Fibroblast of pulmonary artery (primary cell): ENCODE data around the gene NEIL3.
A peak's percentile ranks its signal among the peaks of the same experiment; 100 is the strongest.

Experiments
- DNase-seq: peaks from one replicate; pipeline ENCODE4 v3.0.0-alpha.2; 2010; ENCODE audit warnings: low read depth
- H3K4me3 ChIP-seq: replicated peaks from 2 replicates; pipeline ENCODE4 v1.5.1; 2011; ENCODE audit warnings: low read depth, mild to moderate bottlenecking, control low read depth, low read length, moderate library complexity
- CTCF ChIP-seq: IDR thresholded peaks from 2 replicates; pipeline ENCODE4 v1.5.1; 2011; ENCODE audit warnings: mild to moderate bottlenecking, control low read depth, low read length, inconsistent platforms; ENCODE audit errors: missing control alignments

NEIL3 gene

GRCh38 chr4:177380730-177381287 lies 71.1 kb downstream of the NEIL3 start:
- no peak for TF ChIP-seq CTCF
- DNase-seq, result no peak
- H3K4me3 ChIP-seq, result no peak overlapping the region

DNA sequence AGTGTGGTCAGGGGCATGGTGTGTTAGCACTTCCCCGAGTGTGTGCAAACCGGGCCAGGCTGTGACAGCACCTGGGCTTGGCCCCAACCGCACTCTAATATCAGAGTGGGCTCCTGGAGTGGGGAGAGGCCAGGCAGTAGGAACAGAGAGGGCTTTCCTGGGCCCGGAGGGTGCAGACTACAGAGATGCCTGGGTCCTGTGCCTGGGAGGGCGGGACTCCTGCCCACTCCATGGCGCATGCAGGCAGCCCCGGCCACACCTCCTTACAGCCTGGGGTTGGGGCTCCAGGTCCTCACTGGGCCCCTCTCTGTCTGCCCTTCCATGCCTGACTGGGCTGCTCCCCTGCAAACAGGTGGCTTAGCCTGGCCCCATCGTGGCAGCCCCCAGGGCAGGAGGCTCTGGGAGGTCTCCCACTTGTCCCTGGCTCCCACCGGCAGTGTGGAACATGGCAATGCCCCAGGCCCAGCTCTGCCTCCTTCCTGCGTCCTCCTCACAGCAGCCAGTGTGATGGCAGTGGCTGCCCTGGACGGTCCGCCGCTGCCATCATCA lies 72.2 kb downstream of the NEIL3 start:
- TF ChIP-seq CTCF, result no peak
- no peak for DNase-seq
- no peak overlapping the region for H3K4me3 ChIP-seq

GRCh38 chr4:177384856-177385397 lies 75.3 kb downstream of the NEIL3 start:
- no peak overlapping the region for H3K4me3 ChIP-seq
- DNase-seq, result no peak
- no peak for TF ChIP-seq CTCF

- H3K4me3 ChIP-seq, result no peak overlapping the region
- no peak for DNase-seq
- no peak for TF ChIP-seq CTCF
Measured at GRCh38 chr4:177385576-177386277, 76.1 kb downstream of the NEIL3 start.

DNA sequence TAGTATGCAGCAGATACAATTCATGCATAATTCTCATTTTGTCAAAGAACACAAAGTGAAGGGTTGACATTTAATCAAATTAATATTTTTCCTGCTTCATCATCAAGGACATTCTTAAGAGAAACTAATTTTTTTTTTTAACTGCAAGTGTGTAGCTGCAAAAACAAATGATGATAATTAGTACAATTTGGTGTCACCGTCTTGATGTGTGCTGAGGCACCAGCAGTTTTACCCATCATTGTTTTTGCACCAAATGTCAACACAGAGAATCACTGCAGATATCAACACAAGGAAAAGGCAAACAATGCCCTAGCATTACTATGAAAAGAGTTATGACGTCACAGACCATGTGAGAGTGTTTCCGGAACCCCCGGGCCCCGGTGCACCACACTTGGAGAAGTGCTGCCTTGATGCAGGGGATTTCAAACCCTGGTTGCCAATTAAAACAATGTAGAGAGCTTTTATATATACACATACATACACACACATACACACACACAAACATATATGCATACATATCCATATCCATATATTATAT lies 76.7 kb downstream of the NEIL3 start:
- no peak overlapping the region for H3K4me3 ChIP-seq
- DNase-seq, result no peak
- TF ChIP-seq CTCF, result no peak

- DNase-seq, result peak; percentile 28
- no peak overlapping the region for H3K4me3 ChIP-seq
- no peak for TF ChIP-seq CTCF
Measured at GRCh38 chr4:177391287-177391686, 81.6 kb downstream of the NEIL3 start.
